ENCODE results near the gene TK1. TPM values are rescaled to one million over a fixed set of nuclear protein-coding genes. Genes with fewer than 3 reads are reported as not detected.

The TK1 gene
- total RNA-seq, 4 donors from 2014 or later = 1.0 to 9.1 (median 7.0) TPM

DNA sequence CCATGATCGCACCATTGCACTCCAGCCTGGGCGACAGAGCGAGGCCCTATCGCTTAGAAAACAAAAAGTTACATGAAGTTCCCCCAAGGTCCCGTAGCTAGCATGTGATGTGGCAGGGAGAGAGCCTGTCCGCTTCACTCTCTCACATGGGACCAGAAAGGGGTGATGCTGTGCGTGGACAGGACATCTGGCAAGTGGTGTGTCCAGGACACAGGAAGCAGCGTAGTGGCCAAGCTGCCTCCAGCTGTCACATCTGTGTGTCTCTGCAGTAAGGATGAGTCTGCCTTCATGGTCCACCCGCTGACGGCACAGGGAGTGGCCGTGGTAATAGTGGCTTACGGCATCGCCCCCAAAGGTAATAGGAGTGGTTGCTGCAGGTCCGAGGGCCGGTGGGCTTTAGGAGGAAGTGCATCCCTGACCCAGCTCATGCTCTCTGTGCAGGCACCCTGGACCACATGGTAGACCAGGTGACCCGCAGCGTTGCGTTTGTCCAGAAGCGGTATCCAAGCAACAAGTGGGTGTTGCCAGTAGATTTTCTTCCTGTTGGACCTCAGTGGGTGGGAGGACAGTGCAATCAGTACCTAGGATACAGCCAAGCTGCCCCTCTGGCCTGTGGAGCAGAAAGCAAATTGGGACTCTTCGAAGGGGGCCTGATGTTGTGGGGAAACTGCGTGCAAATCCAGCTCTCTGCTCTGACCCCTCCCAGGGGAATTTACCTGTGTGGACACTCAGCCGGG, 17.7 kb upstream of the TK1 start:
- H3K36me3 ChIP-seq = peaks cover 30% of the 10 kb centered on the region
- TF ChIP-seq, protein P1, sequence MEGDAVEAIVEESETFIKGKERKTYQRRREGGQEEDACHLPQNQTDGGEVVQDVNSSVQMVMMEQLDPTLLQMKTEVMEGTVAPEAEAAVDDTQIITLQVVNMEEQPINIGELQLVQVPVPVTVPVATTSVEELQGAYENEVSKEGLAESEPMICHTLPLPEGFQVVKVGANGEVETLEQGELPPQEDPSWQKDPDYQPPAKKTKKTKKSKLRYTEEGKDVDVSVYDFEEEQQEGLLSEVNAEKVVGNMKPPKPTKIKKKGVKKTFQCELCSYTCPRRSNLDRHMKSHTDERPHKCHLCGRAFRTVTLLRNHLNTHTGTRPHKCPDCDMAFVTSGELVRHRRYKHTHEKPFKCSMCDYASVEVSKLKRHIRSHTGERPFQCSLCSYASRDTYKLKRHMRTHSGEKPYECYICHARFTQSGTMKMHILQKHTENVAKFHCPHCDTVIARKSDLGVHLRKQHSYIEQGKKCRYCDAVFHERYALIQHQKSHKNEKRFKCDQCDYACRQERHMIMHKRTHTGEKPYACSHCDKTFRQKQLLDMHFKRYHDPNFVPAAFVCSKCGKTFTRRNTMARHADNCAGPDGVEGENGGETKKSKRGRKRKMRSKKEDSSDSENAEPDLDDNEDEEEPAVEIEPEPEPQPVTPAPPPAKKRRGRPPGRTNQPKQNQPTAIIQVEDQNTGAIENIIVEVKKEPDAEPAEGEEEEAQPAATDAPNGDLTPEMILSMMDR (IDR thresholded peaks at IDR 0.05) = no peak
- TF ChIP-seq POLR2A (IDR thresholded peaks at IDR 0.05) = no peak
- no peak for TF ChIP-seq EP300 (IDR thresholded peaks at IDR 0.05)
- TF ChIP-seq POLR2AphosphoS5 (IDR thresholded peaks at IDR 0.05) = no peak
- H3K9me3 ChIP-seq = no peaks in the 10 kb centered on the region
- H3K4me3 ChIP-seq = no peak overlapping the region
- 92% methylated on average over 17 of the region's 22 CpGs for WGBS
- no peaks in the 10 kb centered on the region for H3K27me3 ChIP-seq
- H3K4me1 ChIP-seq = peaks cover 3% of the 10 kb centered on the region
- DNase-seq (ENCODE audit: low spot score in 2 of 2) = no peak
- H3K27ac ChIP-seq = no peak overlapping the region

DNA sequence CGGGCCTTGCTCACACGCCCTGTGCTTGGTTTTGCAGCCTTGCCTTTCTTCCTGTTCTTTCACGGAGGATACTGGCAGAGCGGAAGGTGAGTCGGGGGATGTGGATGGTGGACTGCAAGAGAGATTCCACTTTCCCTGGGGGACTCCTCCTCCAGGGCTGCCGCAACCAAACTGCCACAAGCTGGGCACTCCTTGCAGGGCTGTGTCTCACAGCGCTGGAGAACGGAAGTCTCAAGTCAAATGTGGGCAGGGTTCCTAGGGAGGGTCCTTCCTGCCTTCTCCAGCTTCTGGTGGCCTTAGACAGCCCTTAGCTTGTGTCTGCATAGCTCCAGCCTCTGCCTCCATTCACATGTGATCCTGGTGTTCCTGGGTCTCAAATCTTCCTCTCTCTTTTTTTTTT, 15.8 kb upstream of the TK1 start:
- TF ChIP-seq EP300 (IDR thresholded peaks at IDR 0.05) (no peak), POLR2AphosphoS5 (IDR thresholded peaks at IDR 0.05) (no peak), POLR2A (IDR thresholded peaks at IDR 0.05) (no peak)
- TF ChIP-seq, protein P1 (IDR thresholded peaks at IDR 0.05) = no peak
- no peak overlapping the region for H3K27ac ChIP-seq
- no peaks in the 10 kb centered on the region for H3K9me3 ChIP-seq
- peaks cover 13% of the 10 kb centered on the region for H3K4me1 ChIP-seq
- H3K36me3 ChIP-seq = peaks cover 27% of the 10 kb centered on the region
- no peaks in the 10 kb centered on the region for H3K27me3 ChIP-seq
- H3K4me3 ChIP-seq = no peak overlapping the region
- no peak for DNase-seq (ENCODE audit: low spot score in 2 of 2)
- WGBS = 77% methylated on average over 8 of the region's 8 CpGs

DNA sequence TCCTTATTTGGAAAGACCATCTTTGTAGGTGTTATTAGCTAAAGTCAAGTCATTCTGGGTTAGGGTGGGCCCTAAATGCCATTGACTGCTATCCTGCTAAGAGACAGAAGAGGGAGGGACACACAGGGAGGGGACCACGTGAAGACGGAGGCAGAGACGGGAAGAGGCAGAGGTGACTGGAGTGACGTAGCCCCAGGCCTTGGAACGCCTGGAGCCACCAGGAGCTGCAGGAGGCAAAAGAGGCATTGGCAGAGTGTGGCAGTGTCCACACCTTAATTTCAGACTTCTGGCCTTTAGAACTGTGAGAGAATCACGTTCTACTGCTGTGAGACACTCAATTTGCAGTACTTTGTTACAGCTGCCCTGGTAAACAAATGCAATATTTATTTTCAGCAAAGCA, 13.6 kb upstream of the TK1 start:
- H3K4me1 ChIP-seq = peaks cover 31% of the 10 kb centered on the region
- H3K27me3 ChIP-seq = no peaks in the 10 kb centered on the region
- peaks cover 24% of the 10 kb centered on the region for H3K36me3 ChIP-seq
- no peak for DNase-seq (ENCODE audit: low spot score in 2 of 2)
- no peak overlapping the region for H3K27ac ChIP-seq
- no peak overlapping the region for H3K4me3 ChIP-seq
- 88% methylated on average over 6 of the region's 6 CpGs for WGBS
- no peak for TF ChIP-seq POLR2AphosphoS5 (IDR thresholded peaks at IDR 0.05)
- TF ChIP-seq POLR2A (IDR thresholded peaks at IDR 0.05) = no peak
- TF ChIP-seq, protein P1 (IDR thresholded peaks at IDR 0.05) = no peak
- TF ChIP-seq EP300 (IDR thresholded peaks at IDR 0.05) = no peak
- H3K9me3 ChIP-seq = no peaks in the 10 kb centered on the region

DNA sequence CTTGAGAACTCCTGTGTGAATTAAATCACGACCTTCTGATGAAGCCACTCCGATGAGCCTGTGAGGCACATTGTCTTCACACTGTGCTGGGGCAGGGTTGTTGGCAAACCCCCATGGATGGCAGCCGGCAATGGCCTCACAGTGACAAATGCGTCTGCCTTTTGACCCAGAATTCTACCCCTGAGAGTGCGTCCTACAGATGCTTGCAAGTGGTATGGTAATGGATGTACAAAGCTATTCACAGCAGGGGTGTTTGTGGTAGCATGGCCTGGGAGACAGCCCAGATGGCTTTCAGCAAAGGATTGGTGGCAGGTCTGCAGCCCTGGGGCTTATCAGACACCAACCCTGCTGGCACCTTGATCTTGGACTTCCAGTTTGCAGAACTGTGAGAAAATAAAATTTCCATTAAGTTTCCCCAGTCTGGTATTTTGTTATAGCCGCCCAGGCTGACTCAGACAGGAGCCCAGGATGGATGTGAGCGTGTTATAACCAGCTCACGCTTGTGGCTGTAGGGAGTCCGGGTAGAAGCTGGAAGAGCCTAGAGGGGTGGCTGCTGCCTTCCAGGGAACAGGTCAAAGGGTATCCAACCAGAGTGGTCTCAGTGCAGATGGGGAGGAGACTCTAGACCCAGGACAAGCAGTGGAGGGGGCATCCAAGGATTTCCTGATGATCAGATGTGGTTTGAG, 10.4 kb upstream of the TK1 start:
- Histone ChIP-seq H3K27ac (peak overlapping the region; percentile 88), H3K36me3 (peaks cover 19% of the 10 kb centered on the region), H3K27me3 (no peaks in the 10 kb centered on the region), H3K4me1 (peaks cover 31% of the 10 kb centered on the region), H3K4me3 (no peak overlapping the region), H3K9me3 (no peaks in the 10 kb centered on the region)
- DNase-seq (ENCODE audit: low spot score in 2 of 2) = no peak
- no peak for TF ChIP-seq POLR2AphosphoS5 (IDR thresholded peaks at IDR 0.05)
- TF ChIP-seq, protein P1 (IDR thresholded peaks at IDR 0.05) = no peak
- TF ChIP-seq POLR2A (IDR thresholded peaks at IDR 0.05) = no peak
- no peak for TF ChIP-seq EP300 (IDR thresholded peaks at IDR 0.05)
- WGBS = 59% methylated on average over 9 of the region's 9 CpGs

DNA sequence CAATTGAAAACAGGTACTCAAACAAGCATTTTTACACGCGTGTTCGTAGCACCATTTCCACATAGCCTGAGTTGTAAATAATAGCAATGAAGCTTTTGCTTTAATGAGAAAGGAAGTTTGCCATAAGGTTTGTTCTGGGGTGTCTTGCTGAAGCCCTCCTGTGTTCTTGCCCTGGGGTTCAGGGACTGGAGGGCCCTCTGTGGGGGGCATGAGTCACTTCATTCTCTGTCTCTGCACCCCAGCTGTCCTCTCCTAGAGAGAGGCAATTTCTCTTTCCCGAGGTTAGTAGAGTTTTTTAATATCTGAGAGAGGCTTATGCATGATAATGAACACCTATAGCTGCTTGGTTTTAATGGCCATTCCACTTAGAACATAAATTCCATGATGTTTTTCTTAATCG, 9.9 kb upstream of the TK1 start:
- DNase-seq (ENCODE audit: low spot score in 2 of 2) = no peak
- peaks cover 22% of the 10 kb centered on the region for H3K36me3 ChIP-seq
- H3K9me3 ChIP-seq = no peaks in the 10 kb centered on the region
- H3K4me3 ChIP-seq = no peak overlapping the region
- H3K27ac ChIP-seq = peak overlapping the region; percentile 88
- no peaks in the 10 kb centered on the region for H3K27me3 ChIP-seq
- 84% methylated on average over 5 of the region's 5 CpGs for WGBS
- TF ChIP-seq, protein P1 (IDR thresholded peaks at IDR 0.05) = no peak
- TF ChIP-seq EP300 (IDR thresholded peaks at IDR 0.05) (no peak), POLR2AphosphoS5 (IDR thresholded peaks at IDR 0.05) (no peak), POLR2A (IDR thresholded peaks at IDR 0.05) (no peak)
- H3K4me1 ChIP-seq = peaks cover 31% of the 10 kb centered on the region

Measured in suprapubic skin (tissue), 4 donors.